AG09309 (cell line): Measurements from ENCODE around the gene TRIM17.

ENCODE experiments used
- DNase-seq: peaks from one replicate; pipeline ENCODE4 v3.0.0-alpha.2; 2010; ENCODE audit warnings: low read depth
- H3K4me3 ChIP-seq: 2 replicates; pipeline ENCODE4 v1.5.1; 2011; ENCODE audit warnings: mild to moderate bottlenecking, low read depth, low read length, moderate library complexity; ENCODE audit not compliant: control insufficient read depth
- CTCF ChIP-seq: IDR thresholded peaks from 2 replicates; pipeline ENCODE4 v1.5.1; 2011; ENCODE audit warnings: mild to moderate bottlenecking, low read depth, low read length, inconsistent platforms; ENCODE audit not compliant: insufficient read depth, control insufficient read depth; ENCODE audit errors: missing control alignments

The TRIM17 gene

GRCh38 chr1:228391411-228392020, 25.1 kb downstream of the TRIM17 start:
- no peak for TF ChIP-seq CTCF
- H3K4me3 ChIP-seq = no peak overlapping the region
- no peak for DNase-seq

- DNase-seq = no peak
- H3K4me3 ChIP-seq = no peak overlapping the region
- TF ChIP-seq CTCF = no peak
Measured at GRCh38 chr1:228390649-228391048, 26.0 kb downstream of the TRIM17 start.

GRCh38 chr1:228387321-228387720, 29.3 kb downstream of the TRIM17 start:
- no peak for DNase-seq
- H3K4me3 ChIP-seq = no peak overlapping the region
- TF ChIP-seq CTCF = no peak

GRCh38 chr1:228385232-228385631, 31.4 kb downstream of the TRIM17 start:
- TF ChIP-seq CTCF = no peak
- no peak overlapping the region for H3K4me3 ChIP-seq
- DNase-seq = no peak

GRCh38 chr1:228383773-228384172, 32.9 kb downstream of the TRIM17 start:
- TF ChIP-seq CTCF = no peak
- no peak for DNase-seq
- no peak overlapping the region for H3K4me3 ChIP-seq

- DNase-seq = no peak
- no peak for TF ChIP-seq CTCF
- H3K4me3 ChIP-seq = no peak overlapping the region
Measured at GRCh38 chr1:228381356-228381755, 35.3 kb downstream of the TRIM17 start.

- no peak for DNase-seq
- no peak overlapping the region for H3K4me3 ChIP-seq
- TF ChIP-seq CTCF = no peak
Measured at GRCh38 chr1:228379666-228380065, 37.0 kb downstream of the TRIM17 start.
